Measurements from ENCODE around the gene SLK.

DNA sequence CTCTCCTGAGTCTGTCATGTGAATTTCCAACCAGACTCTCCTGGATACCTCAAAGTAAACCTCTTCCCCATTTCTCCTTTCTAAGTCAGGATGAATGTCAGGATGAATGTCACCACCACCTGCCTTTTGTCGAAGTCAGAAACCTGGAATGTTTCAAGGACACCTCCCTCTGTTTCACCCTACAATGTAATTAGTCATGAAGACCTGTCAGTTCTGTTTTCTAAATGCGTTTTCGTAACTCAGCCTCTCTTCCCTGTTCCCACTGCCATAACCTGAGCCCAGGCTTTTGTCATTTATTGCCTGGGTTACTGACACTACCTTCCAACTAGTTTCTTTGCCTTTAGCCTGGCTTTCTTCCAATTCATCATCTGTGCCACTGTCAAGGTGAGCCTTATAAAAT lies 43.4 kb upstream of the SLK start:
- TF ChIP-seq, protein P1, sequence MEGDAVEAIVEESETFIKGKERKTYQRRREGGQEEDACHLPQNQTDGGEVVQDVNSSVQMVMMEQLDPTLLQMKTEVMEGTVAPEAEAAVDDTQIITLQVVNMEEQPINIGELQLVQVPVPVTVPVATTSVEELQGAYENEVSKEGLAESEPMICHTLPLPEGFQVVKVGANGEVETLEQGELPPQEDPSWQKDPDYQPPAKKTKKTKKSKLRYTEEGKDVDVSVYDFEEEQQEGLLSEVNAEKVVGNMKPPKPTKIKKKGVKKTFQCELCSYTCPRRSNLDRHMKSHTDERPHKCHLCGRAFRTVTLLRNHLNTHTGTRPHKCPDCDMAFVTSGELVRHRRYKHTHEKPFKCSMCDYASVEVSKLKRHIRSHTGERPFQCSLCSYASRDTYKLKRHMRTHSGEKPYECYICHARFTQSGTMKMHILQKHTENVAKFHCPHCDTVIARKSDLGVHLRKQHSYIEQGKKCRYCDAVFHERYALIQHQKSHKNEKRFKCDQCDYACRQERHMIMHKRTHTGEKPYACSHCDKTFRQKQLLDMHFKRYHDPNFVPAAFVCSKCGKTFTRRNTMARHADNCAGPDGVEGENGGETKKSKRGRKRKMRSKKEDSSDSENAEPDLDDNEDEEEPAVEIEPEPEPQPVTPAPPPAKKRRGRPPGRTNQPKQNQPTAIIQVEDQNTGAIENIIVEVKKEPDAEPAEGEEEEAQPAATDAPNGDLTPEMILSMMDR (IDR thresholded peaks at IDR 0.05; ENCODE audit: poor library complexity), result no peak
- no peak for TF ChIP-seq EZH2 (IDR thresholded peaks at IDR 0.05; ENCODE audit: borderline replicate concordance)
